ENCODE measurements around the gene KCNN4. TPM values are rescaled to one million over a fixed set of nuclear protein-coding genes. Genes with fewer than 3 reads are reported as not detected.
"Not testable (repeated sequence)": the region's sequence is repeated elsewhere in the genome, so short reads cannot be mapped to it uniquely, and the experiment has no call there.

KCNN4 gene
- 1 to 10 TPM; 2.8 to 3.5 TPM for total RNA-seq

DNA sequence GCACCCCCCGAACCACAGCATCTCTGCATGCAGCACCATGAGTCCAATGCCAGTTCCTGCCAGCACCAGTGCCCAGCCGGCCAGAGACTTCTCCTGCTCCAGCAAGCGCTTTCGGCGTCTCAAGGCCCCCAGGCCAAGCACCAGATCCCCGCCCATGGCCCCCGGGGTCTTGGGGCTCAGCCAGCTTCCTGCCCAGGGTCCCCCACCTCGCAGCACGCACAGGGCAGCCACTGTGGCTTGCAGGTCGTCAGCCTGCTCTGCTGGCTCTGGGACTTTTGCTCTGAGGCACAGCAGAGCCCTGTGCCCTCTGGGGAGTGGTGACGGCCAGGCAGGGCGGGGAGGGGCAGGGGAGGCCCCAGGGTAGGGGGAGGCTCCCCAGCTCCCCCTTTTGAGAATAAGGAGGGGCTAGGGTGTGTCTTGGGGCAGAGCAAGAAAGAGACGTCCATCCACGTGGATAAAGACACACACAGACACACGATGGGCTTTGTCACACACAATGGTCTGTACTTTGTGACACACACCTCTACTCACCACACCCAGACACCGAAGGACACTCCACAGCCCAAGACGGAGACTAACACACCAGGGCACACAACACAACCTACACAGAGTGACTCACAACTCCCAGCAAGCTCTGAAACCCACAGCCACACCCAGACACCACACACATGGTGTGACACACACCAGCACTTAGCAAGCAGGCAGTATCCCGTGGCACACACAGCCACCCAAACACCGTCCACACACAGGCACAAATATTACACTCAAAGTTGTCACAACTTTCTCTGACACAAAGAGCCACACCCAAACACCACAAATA, at the start of gene KCNN4:
Gene KCNN4, minus strand, starts transcription at position 268 of the 820 bp plus-strand sequence. Its CDS starts 112 bp downstream, at position 156.
- peaks cover 10 to 15% of the 10 kb centered on the region in 2 donors for H3K4me1 ChIP-seq (ENCODE audit: control insufficient read depth in 1 of 2, low read depth in 2 of 2)
- no peak for ATAC-seq (ENCODE audit: insufficient number of reproducible peaks, low FRiP score, low read depth)
- H3K27ac ChIP-seq = peak within 1 kb of the TSS in 1 of 2 donors; percentile 5
- H3K27me3 ChIP-seq (replicated peaks; ENCODE audit: insufficient read depth) = no peaks in the 10 kb centered on the region
- H3K9me3 ChIP-seq = no peaks in the 10 kb centered on the region
- TF ChIP-seq, protein P1, sequence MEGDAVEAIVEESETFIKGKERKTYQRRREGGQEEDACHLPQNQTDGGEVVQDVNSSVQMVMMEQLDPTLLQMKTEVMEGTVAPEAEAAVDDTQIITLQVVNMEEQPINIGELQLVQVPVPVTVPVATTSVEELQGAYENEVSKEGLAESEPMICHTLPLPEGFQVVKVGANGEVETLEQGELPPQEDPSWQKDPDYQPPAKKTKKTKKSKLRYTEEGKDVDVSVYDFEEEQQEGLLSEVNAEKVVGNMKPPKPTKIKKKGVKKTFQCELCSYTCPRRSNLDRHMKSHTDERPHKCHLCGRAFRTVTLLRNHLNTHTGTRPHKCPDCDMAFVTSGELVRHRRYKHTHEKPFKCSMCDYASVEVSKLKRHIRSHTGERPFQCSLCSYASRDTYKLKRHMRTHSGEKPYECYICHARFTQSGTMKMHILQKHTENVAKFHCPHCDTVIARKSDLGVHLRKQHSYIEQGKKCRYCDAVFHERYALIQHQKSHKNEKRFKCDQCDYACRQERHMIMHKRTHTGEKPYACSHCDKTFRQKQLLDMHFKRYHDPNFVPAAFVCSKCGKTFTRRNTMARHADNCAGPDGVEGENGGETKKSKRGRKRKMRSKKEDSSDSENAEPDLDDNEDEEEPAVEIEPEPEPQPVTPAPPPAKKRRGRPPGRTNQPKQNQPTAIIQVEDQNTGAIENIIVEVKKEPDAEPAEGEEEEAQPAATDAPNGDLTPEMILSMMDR (IDR thresholded peaks at IDR 0.05) = no peak
- no peaks in the 10 kb centered on the region for H3K36me3 ChIP-seq
- peak within 1 kb of the TSS; percentile 41 for H3K4me3 ChIP-seq
- no peak for DNase-seq (ENCODE audit: low spot score)

DNA sequence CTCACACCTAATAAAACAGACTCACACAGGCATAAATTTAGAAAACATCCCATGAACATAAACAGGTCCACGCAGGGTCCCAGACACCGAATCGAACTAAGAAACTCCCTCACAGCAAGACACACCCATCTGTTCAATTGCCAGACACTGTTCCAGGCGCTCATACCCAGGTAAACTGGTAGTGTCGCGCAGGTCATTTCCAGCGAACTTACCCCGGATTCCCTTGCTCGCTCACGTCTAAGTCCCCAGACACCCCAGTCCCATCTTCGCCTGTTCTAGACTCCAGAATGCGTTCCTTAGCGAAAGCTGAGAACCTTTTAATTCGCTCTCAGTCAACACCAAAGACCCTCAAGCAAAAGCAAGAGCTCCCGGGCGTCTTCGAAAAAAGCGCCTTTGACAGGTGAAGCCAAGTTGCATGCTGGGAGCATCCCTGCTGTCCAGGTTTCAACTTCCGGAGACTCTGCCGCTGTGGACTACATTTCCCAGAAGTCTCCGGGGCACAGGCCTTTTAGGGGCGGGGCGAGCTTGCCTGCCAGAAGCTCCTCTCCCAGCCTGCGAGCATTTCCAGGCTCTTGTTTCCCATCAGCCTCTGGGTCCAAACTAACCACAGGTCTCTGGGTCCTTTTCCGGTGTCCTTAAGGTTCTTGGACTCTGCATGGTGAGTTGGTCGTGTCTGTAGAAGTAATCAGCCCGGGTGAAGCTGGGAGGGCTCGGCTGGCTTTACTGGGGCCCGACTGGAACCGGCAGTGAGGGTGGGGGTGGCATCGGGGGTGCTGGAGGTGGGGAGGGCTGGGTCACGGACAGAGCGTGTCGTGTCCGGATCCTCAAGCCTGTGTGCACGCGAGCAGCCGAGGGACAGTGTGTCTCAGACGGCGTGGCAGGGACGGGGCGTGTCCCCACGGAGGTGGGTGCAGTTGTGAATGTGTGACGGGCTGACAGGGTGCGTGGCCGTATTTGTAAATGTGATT, 46.3 kb upstream of the KCNN4 start, which contains the start of gene ZNF283:
Gene ZNF283, plus strand, starts transcription at position 535 of the 968 bp plus-strand sequence. CDS start 6,184 bp downstream, outside the sequence.
- Histone ChIP-seq H3K27me3 (replicated peaks; ENCODE audit: insufficient read depth) (no peaks in the 10 kb centered on the region), H3K9me3 (no peaks in the 10 kb centered on the region), H3K4me3 (peak within 1 kb of the TSS; percentile 83), H3K36me3 (peaks cover 10% of the 10 kb centered on the region), H3K4me1 (ENCODE audit: control insufficient read depth in 1 of 2, low read depth in 2 of 2) (peaks cover 4 to 15% of the 10 kb centered on the region in 2 donors), H3K27ac (peak within 1 kb of the TSS; percentile 47)
- DNase-seq (ENCODE audit: low spot score) (peak; percentile 71), ATAC-seq (ENCODE audit: insufficient number of reproducible peaks, low FRiP score, low read depth) (peak; percentile 94)
- TF ChIP-seq, protein P1 (IDR thresholded peaks at IDR 0.05) = no peak

DNA sequence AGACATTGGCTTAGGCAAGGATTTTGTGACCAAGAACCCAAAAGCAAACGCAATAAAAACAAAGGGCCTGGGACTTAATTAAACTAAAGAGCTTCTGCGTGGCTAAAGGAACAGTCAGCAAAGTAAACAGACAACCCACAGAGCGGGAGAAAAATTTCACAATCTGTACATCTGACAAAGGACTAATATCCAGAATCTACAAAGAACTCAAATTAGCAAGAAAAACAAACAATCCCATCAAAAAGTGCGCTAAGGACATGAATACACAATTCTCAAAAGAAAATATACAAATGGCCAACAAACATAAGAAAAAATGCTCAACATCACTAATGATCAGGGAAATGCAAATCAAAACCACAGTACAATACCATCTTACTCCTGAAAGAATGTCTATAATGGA, 43.8 kb upstream of the KCNN4 start:
- peaks cover 4 to 23% of the 10 kb centered on the region in 2 donors for H3K4me1 ChIP-seq (ENCODE audit: control insufficient read depth in 1 of 2, low read depth in 2 of 2)
- not testable (repeated sequence) for H3K9me3 ChIP-seq; ATAC-seq (ENCODE audit: insufficient number of reproducible peaks, low FRiP score, low read depth); H3K36me3 ChIP-seq; H3K27ac ChIP-seq; DNase-seq (ENCODE audit: low spot score); H3K27me3 ChIP-seq (replicated peaks; ENCODE audit: insufficient read depth); H3K4me3 ChIP-seq

DNA sequence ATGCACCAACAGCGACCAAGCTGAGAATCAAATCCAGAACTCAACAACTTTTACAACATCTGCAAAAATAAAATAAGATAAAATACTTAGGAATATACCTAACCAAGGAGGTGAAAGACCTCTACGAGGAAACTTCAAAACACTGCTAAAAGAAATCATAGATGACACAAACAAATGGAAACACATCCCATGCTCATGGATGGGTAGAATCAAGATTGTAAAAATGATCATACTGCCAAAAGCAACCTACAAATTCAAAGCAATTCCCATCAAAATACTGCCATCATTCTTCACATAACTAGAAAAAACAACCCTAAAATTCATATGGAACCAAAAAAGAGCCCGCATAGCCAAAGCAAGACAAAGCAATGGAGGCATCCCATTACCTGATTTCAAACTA, 43.1 kb upstream of the KCNN4 start:
- H3K9me3 ChIP-seq; H3K36me3 ChIP-seq; H3K27ac ChIP-seq; H3K4me3 ChIP-seq; ATAC-seq (ENCODE audit: insufficient number of reproducible peaks, low FRiP score, low read depth); DNase-seq (ENCODE audit: low spot score); H3K27me3 ChIP-seq (replicated peaks; ENCODE audit: insufficient read depth): not testable (repeated sequence)
- peaks cover 4 to 23% of the 10 kb centered on the region in 2 donors for H3K4me1 ChIP-seq (ENCODE audit: control insufficient read depth in 1 of 2, low read depth in 2 of 2)

DNA sequence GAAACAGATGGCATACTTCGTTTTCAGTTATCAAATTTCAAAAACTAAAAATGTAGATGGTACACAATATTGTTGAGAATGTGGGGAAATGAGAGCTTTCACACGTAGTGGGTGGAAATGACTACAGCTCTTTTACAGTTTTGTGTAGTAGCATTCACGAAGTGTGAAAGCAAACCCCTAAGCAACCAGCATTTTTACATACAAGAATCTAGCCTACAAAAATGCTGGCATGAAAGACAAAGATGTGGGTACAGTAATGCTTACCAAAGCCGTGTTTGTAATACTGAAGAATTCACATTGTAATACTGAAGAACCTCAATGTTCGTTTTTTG, 40.1 kb upstream of the KCNN4 start:
- Histone ChIP-seq H3K27me3 (replicated peaks; ENCODE audit: insufficient read depth) (no peaks in the 10 kb centered on the region), H3K27ac (no peak overlapping the region), H3K9me3 (no peaks in the 10 kb centered on the region), H3K4me3 (peak overlapping the region; percentile 72), H3K4me1 (ENCODE audit: control insufficient read depth in 1 of 2, low read depth in 2 of 2) (peaks cover 0 to 7% of the 10 kb centered on the region in 2 donors), H3K36me3 (no peaks in the 10 kb centered on the region)
- DNase-seq (ENCODE audit: low spot score) = no peak
- no peak for ATAC-seq (ENCODE audit: insufficient number of reproducible peaks, low FRiP score, low read depth)
- TF ChIP-seq, protein P1 (IDR thresholded peaks at IDR 0.05) = no peak
